NCI-H774 (cell line): ENCODE measurements around the gene SLC44A4.
"Not testable (repeated sequence)": the region's sequence is repeated elsewhere in the genome, so short reads cannot be mapped to it uniquely, and the experiment has no call there.

Experiments used
- DNase-seq: peaks from one replicate; lab custom pipeline; 2025; lab: John Stamatoyannopoulos, UW

The SLC44A4 gene

DNA sequence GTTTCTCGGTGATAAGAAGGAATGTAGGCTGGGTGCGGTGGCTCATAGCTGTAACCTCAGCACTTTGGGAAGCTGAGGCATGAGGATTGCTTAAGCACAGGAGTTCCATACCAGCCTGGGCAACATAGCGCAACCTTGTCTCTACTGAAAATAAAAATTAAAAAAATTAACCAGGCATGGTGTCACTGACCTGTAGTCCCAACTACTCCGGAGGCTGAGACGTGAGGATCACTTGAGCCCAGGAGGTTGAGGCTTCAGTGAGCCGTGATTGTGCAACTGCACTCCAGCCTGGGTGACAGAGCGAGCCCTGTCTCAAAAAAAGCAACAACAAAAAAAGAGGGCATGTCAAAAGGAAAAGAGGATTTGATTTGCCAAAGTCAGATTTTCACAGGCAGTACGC lies 20.1 kb downstream of the SLC44A4 start:
- DNase-seq, result no peak

GRCh38 chr6:31857774-31858173 lies 21.0 kb downstream of the SLC44A4 start:
- not testable (repeated sequence) for DNase-seq

- not testable (repeated sequence) for DNase-seq
Observed at GRCh38 chr6:31851980-31852718, 26.6 kb downstream of the SLC44A4 start.

GRCh38 chr6:31851485-31851832 lies 27.3 kb downstream of the SLC44A4 start:
- DNase-seq, result no peak

DNA sequence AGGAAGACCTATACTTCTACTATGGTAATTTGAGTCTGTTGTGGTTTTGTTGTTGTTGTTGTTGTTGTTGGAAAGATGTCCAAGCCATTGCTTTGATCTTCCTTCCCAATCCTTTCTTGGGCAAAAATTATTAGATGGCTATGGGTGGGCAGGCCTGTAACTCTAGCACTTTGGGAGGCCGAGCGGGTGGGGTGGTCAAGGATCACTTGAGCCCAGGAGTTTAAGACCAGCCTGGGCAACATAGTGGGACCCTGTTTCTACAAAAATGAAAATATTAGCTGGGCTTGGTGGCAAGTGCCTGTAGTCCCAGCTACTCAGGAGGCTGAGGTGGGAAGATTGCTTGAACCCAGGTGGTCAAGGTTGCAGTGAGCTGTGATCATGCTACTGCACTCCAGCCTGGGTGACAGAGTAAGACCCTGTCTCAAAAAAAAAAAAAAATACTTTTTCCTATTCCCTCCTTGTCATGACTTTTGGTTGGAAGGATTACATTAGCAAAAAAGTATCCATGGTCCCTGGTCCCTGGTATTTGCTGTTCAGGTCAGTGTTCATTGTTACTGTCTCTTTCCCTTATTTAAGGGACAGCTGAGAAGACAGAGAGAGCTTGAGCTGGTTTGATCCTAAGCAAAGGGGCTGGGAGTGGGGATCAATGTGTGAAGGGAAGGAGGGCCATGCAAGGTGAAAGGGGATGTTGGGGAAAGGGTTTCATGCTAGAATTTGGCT lies 27.9 kb downstream of the SLC44A4 start:
- DNase-seq, result no peak

GRCh38 chr6:31847276-31847978 lies 31.4 kb downstream of the SLC44A4 start:
- DNase-seq, result no peak

- no peak for DNase-seq
Observed at GRCh38 chr6:31844507-31844906, 34.3 kb downstream of the SLC44A4 start.

GRCh38 chr6:31842053-31842452 lies 36.7 kb downstream of the SLC44A4 start:
- no peak for DNase-seq

- not testable (repeated sequence) for DNase-seq
Observed at GRCh38 chr6:31839779-31840126, 39.0 kb downstream of the SLC44A4 start.

DNA sequence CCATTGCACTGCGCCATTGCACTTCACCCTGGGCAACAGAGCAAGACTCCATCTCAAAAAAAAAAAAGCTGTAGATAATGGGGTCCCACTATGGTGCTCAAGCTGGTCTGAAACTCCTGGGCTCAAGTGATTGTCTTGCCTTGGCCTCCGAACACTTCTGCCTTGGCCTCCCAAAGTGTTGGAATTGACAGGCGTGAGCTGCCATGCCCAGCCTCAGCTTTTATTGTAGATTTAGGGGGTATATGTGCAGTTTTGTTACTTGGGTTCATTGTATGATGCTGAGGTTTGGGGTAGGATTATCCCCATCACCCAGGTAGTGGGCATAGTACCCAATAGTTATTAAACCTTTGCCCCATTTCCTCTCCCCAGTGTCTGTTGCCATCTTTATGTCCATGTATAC lies 39.8 kb downstream of the SLC44A4 start:
- DNase-seq, result no peak

GRCh38 chr6:31838114-31838553 lies 40.7 kb downstream of the SLC44A4 start:
- DNase-seq, result not testable (repeated sequence)

DNA sequence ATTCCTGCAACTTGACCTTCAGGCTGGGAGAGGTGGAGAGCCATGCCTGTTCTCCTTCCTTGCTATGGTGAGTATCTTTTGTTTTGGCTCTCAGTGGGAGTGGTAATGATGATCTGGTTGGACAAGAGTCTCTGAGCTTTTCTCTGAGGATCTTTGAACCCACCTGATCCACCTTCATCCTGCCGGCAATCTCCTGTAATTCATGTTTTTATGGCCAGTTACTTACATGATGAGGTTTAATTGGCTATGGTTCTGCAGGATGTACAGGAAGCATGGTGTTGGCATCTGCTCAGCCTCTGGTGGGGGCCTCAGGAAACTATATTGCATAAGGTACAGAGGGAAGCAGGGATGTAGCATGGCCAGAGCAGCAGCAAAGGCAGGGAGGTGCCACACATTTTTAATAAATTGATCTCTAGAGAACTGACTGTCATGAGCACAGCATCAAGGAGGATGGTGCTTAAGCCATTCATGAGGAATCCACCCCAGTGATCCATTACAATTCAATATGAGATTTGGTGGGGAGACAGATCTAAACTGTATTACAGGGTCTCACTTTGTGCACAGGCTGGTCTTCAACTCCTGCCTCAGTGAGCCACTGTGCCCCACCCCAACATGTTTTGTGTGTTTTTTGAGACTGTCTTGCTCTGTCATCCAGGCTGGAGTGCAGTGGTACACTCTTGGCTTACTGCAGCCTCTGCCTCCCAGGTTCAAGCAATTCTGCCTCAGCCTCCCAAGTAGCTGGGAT lies 41.3 kb downstream of the SLC44A4 start:
- DNase-seq, result no peak

GRCh38 chr6:31836474-31837368 lies 42.1 kb downstream of the SLC44A4 start:
- DNase-seq, result no peak

GRCh38 chr6:31836047-31836473 lies 42.7 kb downstream of the SLC44A4 start:
- DNase-seq, result no peak

DNA sequence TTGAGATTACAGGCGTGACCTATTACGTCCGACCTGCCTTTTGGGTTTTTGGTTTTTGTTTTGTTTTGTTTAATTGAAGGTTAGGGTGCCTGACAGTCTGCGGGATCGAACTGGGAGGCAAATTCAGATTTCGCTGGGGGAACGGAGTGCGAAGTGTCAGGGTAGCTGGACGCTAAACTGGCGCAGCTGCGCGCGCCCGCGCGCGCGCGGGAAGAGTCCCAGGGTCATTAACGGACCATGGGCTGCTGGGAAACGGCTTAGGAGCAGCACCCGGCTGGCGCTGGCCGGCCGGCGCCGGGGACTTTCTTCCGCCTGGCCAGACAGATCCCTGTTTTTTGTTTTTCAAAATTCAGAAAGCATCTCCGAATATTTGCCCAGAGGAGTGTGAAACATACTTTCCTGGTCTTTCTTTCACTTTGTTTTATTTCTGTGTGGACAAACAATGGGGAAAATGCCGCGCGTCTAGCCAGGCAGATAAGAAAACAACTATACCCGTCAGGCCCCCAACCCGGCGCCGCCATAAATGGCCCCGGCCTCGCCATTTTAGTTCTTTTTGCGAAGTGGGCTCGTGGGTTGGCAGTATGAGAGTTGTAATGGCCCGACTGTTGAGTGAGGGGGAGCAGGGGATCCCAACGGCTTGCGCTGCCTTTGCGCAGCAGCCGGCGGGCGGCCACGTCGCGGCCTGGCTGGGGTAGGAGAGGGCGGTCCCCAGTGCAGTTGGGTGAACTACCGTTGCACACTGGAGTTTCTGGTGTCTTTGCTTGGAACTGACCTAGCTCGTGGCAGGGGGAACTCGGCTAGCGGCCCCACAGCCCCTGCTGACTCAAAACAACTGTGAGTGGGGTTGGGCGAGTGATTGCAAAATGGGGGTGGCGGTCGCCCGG lies 44.2 kb downstream of the SLC44A4 start:
- DNase-seq, result peak; percentile 91

DNA sequence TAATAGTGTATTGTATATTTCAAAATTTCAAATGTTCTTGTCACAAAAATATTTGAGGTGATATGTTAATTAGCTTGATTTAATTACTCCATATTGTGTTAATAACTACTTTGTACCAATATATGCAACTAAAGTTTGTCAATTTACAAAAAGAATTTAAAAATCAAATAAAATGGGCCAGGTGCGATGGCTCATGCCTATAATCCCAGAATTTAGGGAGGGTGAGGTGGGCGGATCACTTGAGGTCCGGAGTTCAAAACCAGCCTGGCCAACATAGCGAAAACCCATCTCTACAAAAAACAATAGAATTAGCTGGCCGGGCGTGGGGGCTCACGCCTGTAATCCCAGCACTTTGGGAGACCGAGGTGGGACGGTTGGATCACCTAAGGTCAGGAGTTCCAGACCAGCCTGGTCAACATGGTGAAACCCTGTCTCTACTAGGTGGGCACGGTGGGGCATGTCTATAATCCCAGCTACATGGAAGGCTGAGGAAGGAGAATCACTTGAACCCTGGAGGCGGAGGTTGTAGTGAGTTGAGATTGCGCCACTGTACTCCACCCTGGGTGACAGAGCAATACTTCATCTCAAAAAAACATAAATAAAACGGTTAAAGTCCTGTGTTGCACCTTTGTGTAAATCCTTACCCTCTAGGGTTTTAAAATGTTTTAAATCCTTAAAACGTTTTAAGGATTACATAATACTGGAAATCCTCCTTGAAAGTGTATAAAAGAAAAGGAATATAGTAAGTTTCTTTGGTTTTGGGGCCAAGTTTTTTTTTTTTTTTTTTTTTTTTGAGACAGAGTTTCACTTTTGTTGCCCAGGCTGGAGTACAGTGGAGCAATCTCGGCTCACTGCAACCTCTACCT lies 47.2 kb downstream of the SLC44A4 start:
- DNase-seq, result no peak

GRCh38 chr6:31830886-31831335 lies 47.9 kb downstream of the SLC44A4 start:
- DNase-seq, result no peak

- no peak for DNase-seq
Observed at GRCh38 chr6:31829633-31830283, 49.0 kb downstream of the SLC44A4 start.
